Ovary (tissue), 3 donors: ENCODE data around the gene GNAS-AS1.

Experiments used
- EP300 ChIP-seq: sonication (generic); formaldehyde crosslinking; IDR thresholded peaks from one replicate; pipeline ENCODE4 v1.6.1; 2017; ENCODE audit warnings: antibody characterized with exemption
- POLR2A ChIP-seq: fragments of 450-650 bp; IDR thresholded peaks from one replicate; pipeline ENCODE4 v1.6.1; 2017; ENCODE audit warnings: antibody characterized with exemption, mild to moderate bottlenecking, moderate library complexity
- TF ChIP-seq, protein P1 (sequence below), 3 donors: fragments of 450-650 bp in 2 of 3; fragments of 200-600 bp in 1 of 3; IDR thresholded peaks; one replicate each; pipeline versions ENCODE4 v1.5.1 to v1.8.0; 2016 to 2022; ENCODE audit warnings: antibody characterized with exemption in 3 of 3, mild to moderate bottlenecking in 1 of 3
- donor health status: DM: no; HTN: no; CAD: no.

DNA sequence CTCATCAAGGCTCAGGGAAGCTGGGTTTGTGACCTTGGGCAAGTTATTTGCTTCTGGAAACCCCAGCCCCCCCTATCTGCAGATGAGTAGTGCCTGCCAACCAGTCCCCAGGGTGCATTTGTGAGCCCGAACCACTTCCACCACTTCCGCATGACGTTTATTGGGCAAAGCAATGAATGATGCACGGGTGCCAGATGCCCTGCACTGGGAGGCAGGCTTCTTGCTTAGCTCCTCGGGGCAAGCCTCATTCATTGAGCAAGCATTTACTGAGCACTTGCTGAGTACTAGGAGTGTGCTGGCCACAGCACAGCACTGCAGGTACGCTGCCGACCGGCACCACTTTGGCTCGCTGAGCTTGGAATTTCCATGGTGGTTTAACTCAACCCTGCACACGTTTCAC, 60.2 kb downstream of the GNAS-AS1 start:
- TF ChIP-seq POLR2A (no peak), EP300 (no peak)
- TF ChIP-seq, protein P1, sequence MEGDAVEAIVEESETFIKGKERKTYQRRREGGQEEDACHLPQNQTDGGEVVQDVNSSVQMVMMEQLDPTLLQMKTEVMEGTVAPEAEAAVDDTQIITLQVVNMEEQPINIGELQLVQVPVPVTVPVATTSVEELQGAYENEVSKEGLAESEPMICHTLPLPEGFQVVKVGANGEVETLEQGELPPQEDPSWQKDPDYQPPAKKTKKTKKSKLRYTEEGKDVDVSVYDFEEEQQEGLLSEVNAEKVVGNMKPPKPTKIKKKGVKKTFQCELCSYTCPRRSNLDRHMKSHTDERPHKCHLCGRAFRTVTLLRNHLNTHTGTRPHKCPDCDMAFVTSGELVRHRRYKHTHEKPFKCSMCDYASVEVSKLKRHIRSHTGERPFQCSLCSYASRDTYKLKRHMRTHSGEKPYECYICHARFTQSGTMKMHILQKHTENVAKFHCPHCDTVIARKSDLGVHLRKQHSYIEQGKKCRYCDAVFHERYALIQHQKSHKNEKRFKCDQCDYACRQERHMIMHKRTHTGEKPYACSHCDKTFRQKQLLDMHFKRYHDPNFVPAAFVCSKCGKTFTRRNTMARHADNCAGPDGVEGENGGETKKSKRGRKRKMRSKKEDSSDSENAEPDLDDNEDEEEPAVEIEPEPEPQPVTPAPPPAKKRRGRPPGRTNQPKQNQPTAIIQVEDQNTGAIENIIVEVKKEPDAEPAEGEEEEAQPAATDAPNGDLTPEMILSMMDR (IDR thresholded peaks at IDR 0.05), result no peak
